ENCODE results near the gene A1BG.
"Not testable (repeated sequence)": the region's sequence is repeated elsewhere in the genome, so short reads cannot be mapped to it uniquely, and the experiment has no call there.

Gene A1BG

GRCh38 chr19:58356766-58357480 lies 3.6 kb upstream of the A1BG start:
- DNase-seq (ENCODE audit: low spot score), result no peak

GRCh38 chr19:58355908-58356765 lies 2.8 kb upstream of the A1BG start:
- no peak for DNase-seq (ENCODE audit: low spot score)

GRCh38 chr19:58355215-58355796 lies 2.0 kb upstream of the A1BG start:
- DNase-seq (ENCODE audit: low spot score), result peak; percentile 34

- DNase-seq (ENCODE audit: low spot score), result no peak
Measured at GRCh38 chr19:58354478-58355030, 1.3 kb upstream of the A1BG start.

GRCh38 chr19:58353717-58354477 lies 605 bp upstream of the A1BG start:
- DNase-seq (ENCODE audit: low spot score), result no peak

GRCh38 chr19:58351990-58352755 lies 1.1 kb downstream of the A1BG start:
- DNase-seq (ENCODE audit: low spot score), result no peak

GRCh38 chr19:58351558-58351878 lies 1.8 kb downstream of the A1BG start:
- no peak for DNase-seq (ENCODE audit: low spot score)

- DNase-seq (ENCODE audit: low spot score), result no peak
Measured at GRCh38 chr19:58350871-58351557, 2.3 kb downstream of the A1BG start.

- no peak for DNase-seq (ENCODE audit: low spot score)
Measured at GRCh38 chr19:58350001-58350861, 3.1 kb downstream of the A1BG start.

- no peak for DNase-seq (ENCODE audit: low spot score)
Measured at GRCh38 chr19:58349590-58349989, 3.7 kb downstream of the A1BG start.

- not testable (repeated sequence) for DNase-seq (ENCODE audit: low spot score)
Measured at GRCh38 chr19:58348080-58348479, 5.2 kb downstream of the A1BG start.

GRCh38 chr19:58346961-58347929 lies 6.0 kb downstream of the A1BG start:
- DNase-seq (ENCODE audit: low spot score), result peak; percentile 79

GRCh38 chr19:58345558-58345957 lies 7.7 kb downstream of the A1BG start:
- DNase-seq (ENCODE audit: low spot score), result no peak

- DNase-seq (ENCODE audit: low spot score), result no peak
Measured at GRCh38 chr19:58338825-58339558, 14.3 kb downstream of the A1BG start.

GRCh38 chr19:58338336-58338735 lies 15.0 kb downstream of the A1BG start:
- DNase-seq (ENCODE audit: low spot score), result no peak

- no peak for DNase-seq (ENCODE audit: low spot score)
Measured at GRCh38 chr19:58336820-58337219, 16.5 kb downstream of the A1BG start.

GRCh38 chr19:58336216-58336615 lies 17.1 kb downstream of the A1BG start:
- no peak for DNase-seq (ENCODE audit: low spot score)

GRCh38 chr19:58335630-58336029 lies 17.7 kb downstream of the A1BG start:
- no peak for DNase-seq (ENCODE audit: low spot score)

Data from putamen (tissue), 1 donor.